Hepatocyte (in vitro differentiated cells): ENCODE results near the gene SPTSSA.

Experiments used
- CTCF ChIP-seq: fragments of 200-600 bp; sonication (generic); IDR thresholded peaks from 2 replicates; pipeline ENCODE4 v1.5.1; 2016; ENCODE audit warnings: antibody characterized with exemption, mild to moderate bottlenecking; ENCODE audit not compliant: poor library complexity
- EZH2phosphoT487 ChIP-seq: fragments of 200-600 bp; sonication (generic); IDR thresholded peaks from one replicate; pipeline ENCODE4 v1.6.1; 2018; ENCODE audit warnings: antibody characterized with exemption, mild to moderate bottlenecking, low read depth, moderate library complexity; ENCODE audit not compliant: unreplicated experiment, severe bottlenecking

GRCh38 chr14:34496007-34496678 lies 34.1 kb upstream of the SPTSSA start:
- TF ChIP-seq CTCF (no peak), EZH2phosphoT487 (no peak)
